Transverse colon (tissue), 4 donors: ENCODE measurements around the gene CIB1. TPM values are rescaled to one million over a fixed set of nuclear protein-coding genes. Genes with fewer than 3 reads are reported as not detected.
A peak's percentile ranks its signal among the peaks of the same experiment; 100 is the strongest.
"Not testable (repeated sequence)": the region's sequence is repeated elsewhere in the genome, so short reads cannot be mapped to it uniquely, and the experiment has no call there.

Experiments used
- DNase-seq: peaks from one replicate; pipeline ENCODE4 v3.0.0-alpha.2; 2019
- H3K27ac ChIP-seq, 4 donors: fragments of 200-600 bp; sonication (generic); 2 replicates each; pipeline ENCODE4 v1.5.1; 2016 to 2018; ENCODE audit warnings: inconsistent platforms in 4 of 4
- H3K27me3 ChIP-seq: fragments of 200-600 bp; sonication (generic); 2 replicates; pipeline ENCODE4 v1.5.1; 2017; ENCODE audit warnings: inconsistent platforms
- H3K36me3 ChIP-seq, 4 donors: fragments of 200-600 bp; sonication (generic); 2 replicates each; pipeline ENCODE4 v1.5.1; 2017 to 2019; ENCODE audit warnings: inconsistent platforms in 4 of 4
- H3K4me1 ChIP-seq, 4 donors: fragments of 200-600 bp; sonication (generic); 2 replicates each; pipeline ENCODE4 v1.5.1; 2017 to 2020; ENCODE audit warnings: inconsistent platforms in 4 of 4
- H3K4me3 ChIP-seq, 4 donors: fragments of 200-600 bp; sonication (generic); 1 replicate in 1 of 4; 2 replicates in 3 of 4; pipeline versions ENCODE4 v1.5.1 to v1.6.1; 2017 to 2019; ENCODE audit warnings: inconsistent platforms in 4 of 4
- H3K9me3 ChIP-seq, 2 donors: fragments of 200-600 bp; sonication (generic); 2 replicates each; pipeline ENCODE4 v1.5.1; 2017 to 2019; ENCODE audit warnings: inconsistent platforms in 2 of 2
- CTCF ChIP-seq, 5 experiments: fragments of 200-600 bp in 3 of 5; fragments of 450-650 bp in 2 of 5; sonication (generic) in 3 of 5; IDR thresholded peaks; 1 replicate in 2 of 5; 2 replicates in 3 of 5; pipeline ENCODE4 v1.5.1; 2016 to 2017; ENCODE audit warnings: antibody characterized with exemption in 5 of 5, inconsistent platforms in 3 of 5, mild to moderate bottlenecking in 2 of 5, moderate library complexity in 1 of 5
- EP300 ChIP-seq: sonication (generic); formaldehyde crosslinking; IDR thresholded peaks from one replicate; pipeline ENCODE4 v1.6.1; 2017; ENCODE audit warnings: antibody characterized with exemption, low read depth
- POLR2A ChIP-seq: fragments of 450-650 bp; IDR thresholded peaks from one replicate; pipeline ENCODE4 v1.6.1; 2016; ENCODE audit warnings: antibody characterized with exemption, mild to moderate bottlenecking, moderate library complexity
- POLR2AphosphoS5 ChIP-seq, 3 donors: sonication (generic); formaldehyde crosslinking; IDR thresholded peaks; one replicate each; pipeline ENCODE4 v1.6.1; 2016; ENCODE audit warnings: antibody characterized with exemption in 3 of 3
- WGBS, 2 donors: methylation state at CpG; one replicate each; pipeline ENCODE4 v1.1.5; 2018; ENCODE audit warnings: low coverage in 1 of 2; 5-methylcytosine and 5-hydroxymethylcytosine counted together
- in situ Hi-C, 4 donors: fragments of 200-750 bp; cut with MboI; loops; one replicate each; pipeline versions ENCODE4 v1.15.0 to v1.15.1; 2017; ENCODE audit warnings: low sequenced_read_pairs in 3 of 4, low pct_ligation_motif_present in 1 of 4, low pct_unique_long_range_greater_than_20kb in 1 of 4
- intact Hi-C: fragments of 100-400 bp; cut with DNase I; formaldehyde crosslinking; loops from one replicate; pipeline ENCODE4 v1.15.1; 2023; ENCODE audit warnings: low total_unique reads
- total RNA-seq, 4 donors: library from RNA; depleted of rRNA; stranded (reverse); fragments of >200 nt; gene quantifications; one replicate each; pipeline ENCODE4 v1.1.0, GENCODE V29; 2016

The CIB1 gene
- total RNA-seq, 4 donors from 2014 or later: 38.4 to 156 (median 131) TPM

- WGBS, 2 donors: 50% methylated on average over 10 of the region's 10 CpGs; no CpG with 5 or more reads in 1 of the 2 donors
- DNase-seq: peak; percentile 91
- no peaks in the 10 kb centered on the region for H3K27me3 ChIP-seq
- intact Hi-C loops (no loop called here), in situ Hi-C loops (no loop called here)
- H3K27ac ChIP-seq: peak overlapping the region; percentile 82 to 99 (median 94)
- no peak overlapping the region for H3K4me3 ChIP-seq
- H3K36me3 ChIP-seq: no peaks in the 10 kb centered on the region
- H3K4me1 ChIP-seq: peaks cover 54 to 79% (median 60%) of the 10 kb centered on the region in 4 donors
- TF ChIP-seq EP300 (no peak), POLR2AphosphoS5 (IDR thresholded peaks at IDR 0.05) (peak; percentile 36 to 48 (median 40)), CTCF (IDR thresholded peaks at IDR 0.05) (no peak), POLR2A (peak; percentile 31)
- no peaks in the 10 kb centered on the region for H3K9me3 ChIP-seq
These were observed 43.0 kb downstream of the CIB1 start for GRCh38 chr15:90190606-90191343.

DNA sequence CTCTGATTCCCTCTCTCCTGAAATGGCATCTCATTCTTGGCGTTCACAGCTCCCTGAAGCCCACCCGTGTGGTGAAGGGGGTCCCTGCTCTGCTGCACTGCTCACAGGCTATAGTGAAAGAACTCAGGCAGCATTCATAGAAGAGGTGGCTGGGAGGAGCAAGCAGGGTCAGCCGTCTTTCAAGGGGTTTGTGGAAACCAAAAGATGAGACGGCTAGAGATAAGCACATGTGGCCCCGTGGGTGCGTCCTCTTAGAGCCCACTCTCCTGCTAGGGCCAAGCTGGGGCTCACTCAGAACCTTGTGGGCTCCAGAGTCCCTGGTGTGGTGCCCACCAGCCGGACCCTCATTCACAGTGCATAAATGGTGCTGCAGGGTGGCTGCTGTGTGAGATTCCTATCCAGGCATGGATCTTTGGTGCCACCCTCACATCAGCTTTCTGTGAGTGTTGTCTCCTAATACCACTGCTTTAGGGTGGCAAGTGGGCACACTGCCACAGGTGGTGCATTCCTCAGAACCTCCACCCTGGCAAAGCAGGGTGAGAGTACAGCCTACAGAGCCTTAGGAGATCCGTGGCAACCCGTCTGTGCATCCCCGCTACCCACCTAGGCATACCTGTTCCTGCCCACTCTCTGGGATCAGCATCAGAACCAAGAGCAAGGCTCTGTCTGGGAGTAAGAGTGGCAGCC lies 43.8 kb downstream of the CIB1 start:
- DNase-seq: no peak
- no peaks in the 10 kb centered on the region for H3K36me3 ChIP-seq
- no peaks in the 10 kb centered on the region for H3K9me3 ChIP-seq
- H3K4me3 ChIP-seq: no peak overlapping the region
- in situ Hi-C loops: no loop called here
- TF ChIP-seq EP300 (no peak), POLR2AphosphoS5 (IDR thresholded peaks at IDR 0.05) (no peak), CTCF (IDR thresholded peaks at IDR 0.05) (no peak), POLR2A (peak; percentile 10)
- no peaks in the 10 kb centered on the region for H3K27me3 ChIP-seq
- 80% methylated on average over 10 of the region's 10 CpGs; no CpG with 5 or more reads in 1 of the 2 donors for WGBS, 2 donors
- H3K4me1 ChIP-seq: peaks cover 54 to 85% (median 63%) of the 10 kb centered on the region in 4 donors
- intact Hi-C loops: no loop called here
- H3K27ac ChIP-seq: peak overlapping the region; percentile 82 to 99 (median 94)

GRCh38 chr15:90188914-90189748 lies 44.6 kb downstream of the CIB1 start:
- no peaks in the 10 kb centered on the region for H3K9me3 ChIP-seq
- in situ Hi-C loops (no loop called here), intact Hi-C loops (no loop called here)
- WGBS, 2 donors: 69 to 70% methylated on average over 8 of the region's 8 CpGs
- H3K27ac ChIP-seq: peak overlapping the region; percentile 82 to 99 (median 94)
- H3K27me3 ChIP-seq: no peaks in the 10 kb centered on the region
- no peaks in the 10 kb centered on the region for H3K36me3 ChIP-seq
- TF ChIP-seq POLR2AphosphoS5 (IDR thresholded peaks at IDR 0.05): no peak
- TF ChIP-seq POLR2A: no peak
- no peak for TF ChIP-seq EP300
- no peak for TF ChIP-seq CTCF (IDR thresholded peaks at IDR 0.05)
- H3K4me3 ChIP-seq: no peak overlapping the region
- DNase-seq: no peak
- H3K4me1 ChIP-seq: peaks cover 56 to 89% (median 63%) of the 10 kb centered on the region in 4 donors

DNA sequence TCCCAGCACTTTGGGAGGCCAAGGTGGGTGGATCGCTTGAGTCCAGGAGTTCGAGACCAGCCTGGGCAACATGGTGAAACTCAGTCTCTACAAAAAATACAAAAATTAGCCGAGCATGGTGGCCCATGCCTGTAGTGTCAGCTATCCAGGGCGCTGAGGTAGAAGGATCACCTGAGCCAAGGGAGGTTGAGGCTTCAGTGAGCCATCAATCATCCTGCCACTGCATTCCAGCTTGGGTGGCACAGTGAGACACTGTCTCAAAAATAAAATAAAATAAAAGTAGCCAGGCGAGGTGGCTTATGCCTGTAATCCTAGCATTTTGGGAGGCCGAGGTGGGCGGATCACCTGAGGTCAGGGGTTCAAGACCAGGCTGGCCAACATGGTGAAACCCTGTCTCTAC lies 45.7 kb downstream of the CIB1 start:
- intact Hi-C loops, H3K9me3 ChIP-seq, in situ Hi-C loops, DNase-seq, H3K36me3 ChIP-seq, H3K27me3 ChIP-seq, H3K4me3 ChIP-seq: not testable (repeated sequence)
- H3K4me1 ChIP-seq: peaks cover 53 to 92% (median 65%) of the 10 kb centered on the region in 4 donors
- 96% methylated on average over 7 of the region's 7 CpGs; no CpG with 5 or more reads in 1 of the 2 donors for WGBS, 2 donors
- peak overlapping the region; percentile 21 to 99 (median 89) for H3K27ac ChIP-seq
